H1 (cell line): Measurements from ENCODE around the gene CERT1.

ENCODE experiments used
- CEBPB ChIP-seq: IDR thresholded peaks from 2 replicates; pipeline ENCODE4 v1.6.1; 2012; ENCODE audit warnings: low read depth, low read length
- CHD2 ChIP-seq: IDR thresholded peaks from 2 replicates; pipeline ENCODE4 v1.6.1; 2012; ENCODE audit warnings: low read length, improper control_type of control experiment
- CTCF ChIP-seq, 3 experiments: IDR thresholded peaks; 1 replicate in 2 of 3; 2 replicates in 1 of 3; pipeline versions ENCODE4 v1.5.1 to v1.6.1; 2011; ENCODE audit warnings: low read length in 3 of 3, mild to moderate bottlenecking in 3 of 3, inconsistent platforms in 2 of 3, low read depth in 1 of 3, moderate library complexity in 1 of 3; ENCODE audit not compliant: insufficient read depth in 1 of 3; ENCODE audit errors: control extremely low read depth in 1 of 3
- EGR1 ChIP-seq: IDR thresholded peaks from 2 replicates; pipeline ENCODE4 v1.6.1; 2011; ENCODE audit warnings: low read depth, low read length, borderline replicate concordance
- EP300 ChIP-seq, 2 experiments: IDR thresholded peaks; 1 replicate in 1 of 2; 2 replicates in 1 of 2; pipeline ENCODE4 v1.6.1; 2011 to 2012; ENCODE audit warnings: low read depth in 2 of 2, low read length in 2 of 2, mild to moderate bottlenecking in 2 of 2, borderline replicate concordance in 1 of 2, inconsistent platforms in 1 of 2, moderate library complexity in 1 of 2
- EZH2 ChIP-seq: fragments of 200-600 bp; sonication (generic); IDR thresholded peaks from 2 replicates; pipeline ENCODE4 v1.7.1; 2012; ENCODE audit warnings: low read depth, mild to moderate bottlenecking, moderate library complexity, low read length, inconsistent platforms; ENCODE audit not compliant: severe bottlenecking
- GABPA ChIP-seq: IDR thresholded peaks from 2 replicates; pipeline ENCODE4 v1.6.1; 2011; ENCODE audit warnings: mild to moderate bottlenecking, low read length, moderate library complexity, borderline replicate concordance; ENCODE audit not compliant: insufficient read depth
- HDAC6 ChIP-seq: IDR thresholded peaks from one replicate; pipeline ENCODE4 v1.7.1; 2012; ENCODE audit warnings: low read depth, mild to moderate bottlenecking, inconsistent platforms, low read length, moderate library complexity
- MAX ChIP-seq: IDR thresholded peaks from 2 replicates; pipeline ENCODE4 v1.6.1; 2012; ENCODE audit warnings: inconsistent platforms
- POLR2A ChIP-seq, 2 experiments: IDR thresholded peaks; 1 replicate in 1 of 2; 2 replicates in 1 of 2; pipeline ENCODE4 v1.6.1; 2011; ENCODE audit warnings: low read depth in 2 of 2, low read length in 2 of 2, mild to moderate bottlenecking in 2 of 2; ENCODE audit errors: control extremely low read depth in 1 of 2
- YY1 ChIP-seq: IDR thresholded peaks from 2 replicates; pipeline ENCODE4 v1.6.1; 2011; ENCODE audit warnings: low read depth, mild to moderate bottlenecking, low read length

- no peak for TF ChIP-seq CHD2
- no peak for TF ChIP-seq EZH2
- no peak for TF ChIP-seq CEBPB
- no peak for TF ChIP-seq POLR2A (IDR thresholded peaks at IDR 0.05; ENCODE audit: control extremely low read depth in 1 of 2, low read depth in 2 of 2, low read length in 2 of 2)
- TF ChIP-seq GABPA: no peak
- no peak for TF ChIP-seq HDAC6
- peak; percentile 44; the same call in 1 of the 2 replicates for TF ChIP-seq MAX
- TF ChIP-seq CTCF (IDR thresholded peaks at IDR 0.05; ENCODE audit: control extremely low read depth in 1 of 3, insufficient read depth in 1 of 3, low read depth in 1 of 3, low read length in 3 of 3): no peak
- no peak for TF ChIP-seq EP300 (IDR thresholded peaks at IDR 0.05; ENCODE audit: borderline replicate concordance in 1 of 2, low read depth in 2 of 2, low read length in 2 of 2)
- TF ChIP-seq EGR1: no peak
- TF ChIP-seq YY1: no peak
Measured at GRCh38 chr5:75510836-75511434, 494 bp downstream of the CERT1 start.
